ENCODE results near the gene OOSP2.
"Not testable (repeated sequence)": the region's sequence is repeated elsewhere in the genome, so short reads cannot be mapped to it uniquely, and the experiment has no call there.

Gene OOSP2

DNA sequence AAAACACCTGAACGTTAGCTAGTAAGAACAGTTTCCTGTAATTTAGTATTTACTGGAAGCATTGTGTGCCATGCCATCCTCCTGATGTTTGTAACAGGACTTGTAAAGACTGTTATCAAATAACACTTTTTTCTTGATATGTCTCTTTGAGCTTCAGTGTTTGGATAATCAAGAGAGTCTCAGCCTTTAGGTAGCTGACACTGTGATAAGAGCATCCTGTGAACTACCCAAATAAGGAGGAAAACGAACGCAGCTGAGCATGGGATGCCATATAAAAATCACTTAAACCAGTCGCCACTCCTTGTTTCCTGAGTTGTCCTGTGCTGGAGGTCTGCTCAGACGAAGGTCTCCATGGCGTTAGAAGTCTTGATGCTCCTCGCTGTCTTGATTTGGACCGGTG lies at the start of gene OOSP2:
Gene OOSP2 (plus strand): TSS at position 301 of the 400 bp plus-strand sequence. CDS start 51 bp downstream, at position 352.
- DNase-seq = no peak

GRCh38 chr11:59990421-59990820 lies 49.8 kb upstream of the OOSP2 start:
- DNase-seq = no peak

- peak; percentile 52 for DNase-seq
These were observed 47.8 kb upstream of the OOSP2 start for GRCh38 chr11:59992425-59992824.

GRCh38 chr11:59997800-59998199 lies 42.4 kb upstream of the OOSP2 start:
- no peak for DNase-seq

- DNase-seq = no peak
These were observed 40.5 kb upstream of the OOSP2 start for GRCh38 chr11:59999691-60000090.

DNA sequence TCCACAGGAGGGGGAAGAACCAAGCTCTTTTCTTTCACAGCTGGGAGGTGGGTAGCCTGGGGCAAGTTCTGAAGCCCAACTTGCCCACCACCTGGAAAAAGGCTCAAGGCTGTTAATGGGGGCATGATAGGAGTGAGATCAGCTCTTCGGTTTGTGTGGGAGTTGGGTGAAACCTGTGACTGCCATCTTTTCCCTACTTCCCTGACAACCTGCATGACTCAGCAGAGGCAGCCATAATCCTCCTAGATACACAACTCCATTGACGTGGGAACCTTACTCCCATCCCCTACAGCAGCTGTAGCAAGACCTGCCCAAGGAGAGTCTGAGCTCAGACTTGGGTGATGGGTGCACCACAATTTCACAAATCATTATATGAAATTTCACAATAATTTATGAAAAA lies 36.5 kb upstream of the OOSP2 start:
- DNase-seq = no peak

DNA sequence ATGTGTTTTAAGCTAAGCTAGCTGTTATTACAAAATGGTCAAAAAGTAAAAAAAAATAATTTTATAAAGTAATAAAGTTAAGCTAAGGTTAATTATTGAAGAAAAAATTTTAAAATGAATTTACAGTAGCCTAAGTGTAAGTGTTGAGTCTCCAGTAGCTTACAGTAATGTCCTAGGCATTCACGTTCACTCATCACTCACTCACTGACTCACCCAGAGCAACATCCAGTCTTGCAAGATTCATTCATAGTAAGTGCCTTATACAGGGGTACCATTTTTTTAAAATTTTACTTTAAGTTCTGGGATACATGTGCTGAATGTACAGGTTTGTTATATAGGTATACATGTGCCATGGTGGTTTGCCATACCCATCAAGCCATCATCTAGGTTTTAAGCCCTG lies 34.8 kb upstream of the OOSP2 start:
- DNase-seq = no peak

GRCh38 chr11:60016881-60017280 lies 23.3 kb upstream of the OOSP2 start, which contains the start of gene OOSP4B:
OOSP4B (plus strand) TSS chr11:60017181.
- DNase-seq = no peak

DNA sequence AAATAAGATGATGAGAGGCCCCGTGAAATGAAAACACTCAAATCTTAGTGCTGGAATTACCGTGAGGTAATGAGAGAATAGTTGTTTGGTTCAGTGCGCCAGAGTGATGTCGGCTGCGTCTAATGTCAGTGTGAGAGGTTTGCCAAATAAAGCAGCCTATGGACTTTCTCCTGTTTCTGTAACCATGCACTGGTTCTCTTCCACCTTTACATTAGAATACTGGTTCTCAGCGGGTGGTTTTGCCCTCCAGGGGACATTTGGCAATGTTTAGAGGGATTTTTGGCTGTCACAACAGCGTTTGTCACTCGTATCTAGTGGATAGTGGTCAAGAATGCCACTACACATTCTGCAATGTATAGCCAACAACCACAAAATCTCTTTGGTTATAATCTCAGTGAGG lies 22.2 kb upstream of the OOSP2 start:
- peak; percentile 56 for DNase-seq

- DNase-seq = not testable (repeated sequence)
These were observed 19.8 kb upstream of the OOSP2 start for GRCh38 chr11:60020376-60020775.

GRCh38 chr11:60029015-60029632 lies 11.1 kb upstream of the OOSP2 start:
- no peak for DNase-seq

DNA sequence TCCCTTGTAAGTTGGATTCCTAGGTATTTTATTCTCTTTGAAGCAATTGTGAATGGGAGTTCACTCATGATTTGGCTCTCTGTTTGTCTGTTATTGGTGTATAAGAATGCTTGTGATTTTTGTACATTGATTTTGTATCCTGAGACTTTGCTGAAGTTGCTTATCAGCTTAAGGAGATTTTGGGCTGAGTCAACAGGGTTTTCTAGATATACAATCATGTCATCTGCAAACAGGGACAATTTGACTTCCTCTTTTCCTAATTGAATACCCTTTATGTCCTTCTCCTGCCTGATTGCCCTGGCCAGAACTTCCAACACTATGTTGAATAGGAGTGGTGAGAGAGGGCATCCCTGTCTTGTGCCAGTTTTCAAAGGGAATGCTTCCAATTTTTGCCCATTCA lies 10.2 kb downstream of the OOSP2 start:
- DNase-seq = not testable (repeated sequence)

DNA sequence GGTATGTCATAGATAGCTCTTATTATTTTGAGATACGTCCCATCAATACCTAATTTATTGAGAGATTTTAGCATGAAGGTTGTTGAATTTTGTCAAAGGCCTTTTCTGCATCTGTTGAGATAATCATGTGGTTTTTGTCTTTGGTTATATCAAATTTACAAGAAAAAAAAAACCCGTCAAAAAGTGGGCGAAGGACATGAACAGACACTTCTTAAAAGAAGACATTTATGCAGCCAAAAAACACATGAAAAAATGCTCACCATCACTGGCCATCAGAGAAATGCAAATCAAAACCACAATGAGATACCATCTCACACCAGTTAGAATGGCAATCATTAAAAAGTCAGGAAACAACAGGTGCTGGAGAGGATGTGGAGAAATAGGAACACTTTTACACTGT lies 10.6 kb downstream of the OOSP2 start:
- DNase-seq = not testable (repeated sequence)

- DNase-seq = peak; percentile 74
These were observed 16.2 kb downstream of the OOSP2 start, which contains the start of gene MS4A3 for GRCh38 chr11:60056349-60056969. MS4A3 (plus strand) TSS chr11:60056665; CDS start chr11:60061161, 4,496 bp downstream.

GRCh38 chr11:60059052-60059451 lies 18.8 kb downstream of the OOSP2 start:
- no peak for DNase-seq

GRCh38 chr11:60059521-60060240 lies 19.5 kb downstream of the OOSP2 start:
- DNase-seq = no peak

DNA sequence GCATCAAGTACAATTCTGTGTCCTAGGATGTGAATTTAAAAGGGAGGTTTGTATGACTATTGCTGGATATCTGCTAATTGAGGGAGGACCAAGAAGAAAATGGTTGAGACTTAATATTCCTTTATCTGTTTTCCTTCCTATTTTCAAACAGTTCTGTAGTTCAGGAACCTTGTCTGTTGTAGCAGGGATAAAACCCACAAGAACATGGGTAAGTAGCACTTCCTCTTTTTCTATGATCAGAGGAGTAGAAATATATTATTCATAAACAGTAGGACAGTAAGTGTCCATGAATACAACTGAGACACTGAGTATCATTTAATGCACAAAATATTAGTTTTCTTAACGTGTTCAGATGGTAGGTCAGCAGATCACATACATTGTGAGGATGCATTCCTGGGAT lies 23.9 kb downstream of the OOSP2 start:
- DNase-seq = peak; percentile 57

GRCh38 chr11:60065801-60066200 lies 25.6 kb downstream of the OOSP2 start:
- DNase-seq = no peak

DNA sequence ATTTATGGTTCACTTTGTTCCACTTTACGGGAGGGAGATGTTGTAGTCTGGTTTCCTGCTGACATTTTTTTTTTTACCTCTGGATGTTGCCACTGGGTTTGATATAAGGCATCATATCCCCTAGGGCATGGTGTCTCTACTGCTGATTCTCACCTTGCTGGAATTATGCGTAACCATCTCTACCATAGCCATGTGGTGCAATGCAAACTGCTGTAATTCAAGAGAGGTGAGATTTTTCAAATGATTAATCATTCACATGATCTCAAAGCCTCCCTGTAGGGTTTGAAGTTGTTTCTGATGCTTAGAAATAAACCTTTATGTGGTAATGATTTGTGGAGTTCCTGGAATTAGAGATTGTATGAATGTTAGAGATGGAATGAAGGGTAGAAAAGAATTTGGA lies 29.2 kb downstream of the OOSP2 start:
- no peak for DNase-seq

GRCh38 chr11:60071644-60072043 lies 31.4 kb downstream of the OOSP2 start:
- DNase-seq = not testable (repeated sequence)

GRCh38 chr11:60077216-60077817 lies 37.1 kb downstream of the OOSP2 start:
- DNase-seq = no peak

DNA sequence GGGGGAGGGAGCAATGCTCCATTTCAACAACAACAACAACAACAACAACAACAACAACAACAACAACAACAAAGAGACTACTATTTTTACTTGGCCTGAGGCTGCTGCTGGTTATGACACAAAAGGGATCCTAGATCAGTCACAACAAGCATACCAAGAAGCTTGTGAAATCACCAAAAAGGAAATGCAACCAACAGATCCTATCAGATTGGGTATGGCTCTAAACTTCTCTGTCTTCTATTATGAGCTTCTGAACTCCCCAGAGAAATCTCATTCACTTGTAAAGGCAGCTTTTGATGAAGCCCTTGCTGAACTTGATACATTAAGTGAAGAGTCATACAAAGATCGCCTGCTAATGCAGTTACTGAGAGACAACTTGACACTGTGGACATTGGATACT lies 37.8 kb downstream of the OOSP2 start:
- peak; percentile 59 for DNase-seq

DNA sequence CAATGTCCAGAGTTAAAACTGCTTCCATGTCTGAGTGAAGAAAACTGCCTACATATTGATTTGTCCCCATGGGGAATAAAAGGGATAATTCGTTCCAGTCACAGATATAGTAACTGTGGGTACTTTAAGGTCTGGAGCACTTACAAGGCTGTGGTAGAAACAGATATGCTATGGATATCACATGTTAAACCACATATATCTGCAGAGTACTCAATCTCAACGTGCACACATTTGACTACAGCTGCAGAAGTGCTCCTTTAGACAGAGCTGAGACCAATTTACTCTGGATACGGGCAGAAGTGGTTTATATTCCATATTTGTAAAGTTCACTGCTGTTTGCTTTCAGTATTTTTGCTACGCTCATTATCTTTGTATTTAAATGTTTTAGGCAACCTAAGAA lies 38.5 kb downstream of the OOSP2 start:
- peak; percentile 67 for DNase-seq

DNA sequence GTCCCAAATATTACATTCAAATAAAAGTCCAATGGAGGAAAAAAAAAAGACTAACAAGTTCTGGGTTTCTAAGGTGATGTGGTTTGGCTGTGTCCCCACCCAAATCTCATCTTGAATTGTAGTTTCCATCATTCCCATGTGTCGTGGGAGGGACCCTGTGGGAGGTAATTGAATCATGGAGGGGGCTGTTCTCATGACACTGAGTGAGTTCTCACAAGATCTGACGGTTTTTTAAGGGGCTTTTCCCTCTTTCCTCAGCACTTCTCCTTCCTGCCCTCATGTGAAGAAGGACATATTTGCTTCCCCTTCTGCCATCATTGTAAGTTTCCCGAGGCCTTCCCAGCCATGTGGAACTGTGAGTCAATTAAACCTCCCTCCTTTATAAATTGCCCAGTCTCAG lies 40.3 kb downstream of the OOSP2 start:
- no peak for DNase-seq

Data from hematopoietic multipotent progenitor cell treated with erythropoietin and hydrocortisone succinate and interleukin-3 and kit ligand, for 6 days (in vitro differentiated cells).